HEK293T (cell line): ENCODE data around the gene CLK4.

Source experiments
- BHLHE40 ChIP-seq: fragments of 450-650 bp; IDR thresholded peaks from 2 replicates; pipeline ENCODE4 v1.6.1; 2016; ENCODE audit warnings: mild to moderate bottlenecking, moderate library complexity, borderline replicate concordance
- CTBP1 ChIP-seq: fragments of 450-650 bp; IDR thresholded peaks from 2 replicates; pipeline ENCODE4 v1.6.1; 2016; ENCODE audit warnings: borderline replicate concordance
- FOXK2 ChIP-seq: fragments of 450-650 bp; IDR thresholded peaks from 2 replicates; pipeline ENCODE4 v1.6.1; 2016; ENCODE audit warnings: mild to moderate bottlenecking
- FOXM1 ChIP-seq: fragments of 450-650 bp; IDR thresholded peaks from 2 replicates; pipeline ENCODE4 v1.6.1; 2017; ENCODE audit warnings: mild to moderate bottlenecking, borderline replicate concordance
- SP1 ChIP-seq: fragments of 450-650 bp; IDR thresholded peaks from 2 replicates; pipeline ENCODE4 v1.6.1; 2017
- SUZ12 ChIP-seq: fragments of 450-650 bp; IDR thresholded peaks from 2 replicates; pipeline ENCODE4 v1.6.1; 2016; ENCODE audit warnings: mild to moderate bottlenecking
- TARDBP ChIP-seq: fragments of 450-650 bp; IDR thresholded peaks from 2 replicates; pipeline ENCODE4 v1.6.1; 2016
- ZNF384 ChIP-seq: fragments of 450-650 bp; IDR thresholded peaks from 2 replicates; pipeline ENCODE4 v1.6.1; 2016
- TF ChIP-seq, protein P1 (sequence below): fragments of 450-650 bp; IDR thresholded peaks from 2 replicates; pipeline ENCODE4 v1.6.1; 2016

DNA sequence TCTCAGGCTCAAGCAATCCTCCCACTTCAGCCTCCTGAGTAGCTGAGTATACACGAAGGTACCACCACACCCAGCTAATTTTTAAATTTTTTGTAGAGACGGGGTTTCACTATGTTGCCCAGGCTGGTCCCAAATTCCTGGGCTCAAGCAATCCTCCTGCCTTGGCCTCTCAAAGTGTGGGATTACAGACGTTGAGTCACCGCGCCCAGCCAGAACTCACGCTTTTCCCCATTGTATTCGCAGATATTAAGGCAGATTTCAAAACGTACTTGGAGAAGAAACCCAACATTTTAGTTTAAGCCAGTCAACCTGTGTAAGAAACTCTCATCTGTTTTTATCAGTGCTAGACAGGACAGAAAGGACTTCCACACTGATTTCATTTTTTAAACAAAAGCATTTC lies 63.2 kb downstream of the CLK4 start:
- TF ChIP-seq FOXM1: no peak
- TF ChIP-seq, protein P1, sequence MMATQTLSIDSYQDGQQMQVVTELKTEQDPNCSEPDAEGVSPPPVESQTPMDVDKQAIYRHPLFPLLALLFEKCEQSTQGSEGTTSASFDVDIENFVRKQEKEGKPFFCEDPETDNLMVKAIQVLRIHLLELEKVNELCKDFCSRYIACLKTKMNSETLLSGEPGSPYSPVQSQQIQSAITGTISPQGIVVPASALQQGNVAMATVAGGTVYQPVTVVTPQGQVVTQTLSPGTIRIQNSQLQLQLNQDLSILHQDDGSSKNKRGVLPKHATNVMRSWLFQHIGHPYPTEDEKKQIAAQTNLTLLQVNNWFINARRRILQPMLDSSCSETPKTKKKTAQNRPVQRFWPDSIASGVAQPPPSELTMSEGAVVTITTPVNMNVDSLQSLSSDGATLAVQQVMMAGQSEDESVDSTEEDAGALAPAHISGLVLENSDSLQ: no peak
- no peak for TF ChIP-seq BHLHE40
- TF ChIP-seq CTBP1: no peak
- no peak for TF ChIP-seq TARDBP
- TF ChIP-seq SUZ12: no peak
- no peak for TF ChIP-seq FOXK2
- TF ChIP-seq SP1: no peak
- TF ChIP-seq ZNF384: no peak
